H1 (cell line): ENCODE results near the gene HFE. TPM values are rescaled to one million over a fixed set of nuclear protein-coding genes. Genes with fewer than 3 reads are reported as not detected.

Experiments
- CTCF ChIA-PET: fragments of 300-600 bp; sonication (Branson Sonifier 250); formaldehyde crosslinking; loops from one replicate; lab custom pipeline; 2021; ENCODE audit not compliant: partially characterized antibody; lab: Charles Lee
- POLR2A ChIA-PET: fragments of 300-600 bp; sonication (Branson Sonifier 250); formaldehyde crosslinking; loops from one replicate; lab custom pipeline; 2021; ENCODE audit warnings: inconsistent platforms; ENCODE audit not compliant: partially characterized antibody; lab: Charles Lee
- DNase-seq, 2 experiments: peaks; one replicate each; pipeline versions ENCODE4 v3.0.0 to v3.0.0-alpha.2; 2010 to 2022; ENCODE audit warnings: low spot score in 2 of 2, low read depth in 1 of 2, mixed read lengths in 1 of 2
- FAIRE-seq: peaks from 2 replicates; lab custom pipeline; 2011; peaks lifted over from hg19 to GRCh38; lab: Jason Lieb, UNC
- H2AFZ ChIP-seq: 2 replicates; pipeline ENCODE4 v1.8.1; 2012; ENCODE audit warnings: low read length, inconsistent platforms
- H2AK5ac ChIP-seq: 2 replicates; pipeline ENCODE4 v1.6.1; 2013; ENCODE audit warnings: low read depth, low read length
- H2BK120ac ChIP-seq: replicated peaks from 2 replicates; pipeline ENCODE3; 2013; ENCODE audit warnings: low read depth, low read length, inconsistent platforms
- H2BK12ac ChIP-seq: 2 replicates; pipeline ENCODE4 v1.6.1; 2013; ENCODE audit warnings: low read depth, low read length
- H2BK15ac ChIP-seq: 2 replicates; pipeline ENCODE4 v1.6.1; 2013; ENCODE audit warnings: low read length
- H2BK20ac ChIP-seq: 2 replicates; pipeline ENCODE4 v1.6.1; 2013; ENCODE audit warnings: low read length
- H2BK5ac ChIP-seq: 2 replicates; pipeline ENCODE4 v1.6.1; 2013; ENCODE audit warnings: low read depth, low read length
- H3K14ac ChIP-seq: 2 replicates; pipeline ENCODE4 v1.6.1; 2013; ENCODE audit warnings: inconsistent platforms; ENCODE audit not compliant: insufficient read length
- H3K18ac ChIP-seq: 2 replicates; pipeline ENCODE4 v1.6.1; 2013; ENCODE audit warnings: low read length; ENCODE audit errors: extremely low read depth
- H3K23ac ChIP-seq: 2 replicates; pipeline ENCODE4 v1.6.1; 2013; ENCODE audit warnings: inconsistent platforms; ENCODE audit not compliant: insufficient read length
- H3K23me2 ChIP-seq: 2 replicates; pipeline ENCODE4 v1.6.1; 2013; ENCODE audit warnings: low read depth, low read length
- H3K27ac ChIP-seq: 2 replicates; pipeline ENCODE4 v1.6.1; 2011; ENCODE audit warnings: low read depth, low read length, inconsistent platforms
- H3K27me3 ChIP-seq, 4 experiments: replicated peaks in 1 of 4; 1 replicate in 1 of 4; 2 replicates in 3 of 4; pipeline versions ENCODE4 v1.6.1 to v1.8.1; 2011 to 2013; ENCODE audit warnings: low read length in 3 of 4, mild to moderate bottlenecking in 3 of 4, inconsistent platforms in 2 of 4, mixed read lengths in 2 of 4, moderate library complexity in 1 of 4; ENCODE audit not compliant: control insufficient read depth in 3 of 4, insufficient read depth in 3 of 4; ENCODE audit errors: extremely low read depth in 1 of 4
- H3K36me3 ChIP-seq, 4 experiments: 2 replicates each; pipeline versions ENCODE4 v1.6.1 to v1.8.1; 2011 to 2013; ENCODE audit warnings: mild to moderate bottlenecking in 4 of 4, low read length in 3 of 4, moderate library complexity in 2 of 4, control low read depth in 1 of 4, inconsistent platforms in 1 of 4; ENCODE audit not compliant: insufficient read depth in 4 of 4, control insufficient read depth in 2 of 4
- H3K4ac ChIP-seq: replicated peaks from 2 replicates; pipeline ENCODE3; 2013; ENCODE audit warnings: low read length, low read depth, mixed read lengths, inconsistent platforms; ENCODE audit not compliant: insufficient read length
- H3K4me1 ChIP-seq, 4 experiments: replicated peaks in 1 of 4; 1 replicate in 1 of 4; 2 replicates in 3 of 4; pipeline versions ENCODE4 v1.6.1 to v1.8.1; 2011 to 2013; ENCODE audit warnings: low read length in 3 of 4, inconsistent platforms in 2 of 4, mixed read lengths in 1 of 4; ENCODE audit not compliant: insufficient read depth in 4 of 4, control insufficient read depth in 3 of 4
- H3K4me2 ChIP-seq, 2 experiments: 2 replicates each; pipeline versions ENCODE4 v1.6.1 to v1.8.1; 2011 to 2013; ENCODE audit warnings: low read depth in 2 of 2, low read length in 2 of 2, control low read depth in 1 of 2, inconsistent platforms in 1 of 2, mild to moderate bottlenecking in 1 of 2; ENCODE audit not compliant: insufficient read depth in 1 of 2
- H3K4me3 ChIP-seq, 4 experiments: fragments of 200-600, 300-600 bp in 1 of 4; sonication (generic), shearing (Covaris generic), sonication (Bioruptor Twin) in 1 of 4; 2 replicates each; pipeline versions ENCODE4 v1.5.1 to v1.8.1; 2011 to 2016; ENCODE audit warnings: low read length in 4 of 4, low read depth in 3 of 4, control low read depth in 2 of 4, inconsistent platforms in 2 of 4, mild to moderate bottlenecking in 2 of 4, mixed read lengths in 1 of 4, moderate library complexity in 1 of 4; ENCODE audit not compliant: insufficient read depth in 2 of 4; ENCODE audit errors: extremely low read depth in 1 of 4
- H3K56ac ChIP-seq: replicated peaks from 2 replicates; pipeline ENCODE3; 2013; ENCODE audit warnings: low read depth, mild to moderate bottlenecking, mixed read lengths, low read length, inconsistent platforms; ENCODE audit not compliant: insufficient read length
- H3K79me1 ChIP-seq: 2 replicates; pipeline ENCODE4 v1.6.1; 2013; ENCODE audit warnings: low read depth, low read length, control low read depth
- H3K79me2 ChIP-seq, 2 experiments: 2 replicates each; pipeline versions ENCODE4 v1.6.1 to v1.8.1; 2012 to 2013; ENCODE audit warnings: low read length in 2 of 2, mild to moderate bottlenecking in 2 of 2, inconsistent platforms in 1 of 2; ENCODE audit not compliant: insufficient read depth in 2 of 2, control insufficient read depth in 1 of 2
- H3K9ac ChIP-seq, 4 experiments: replicated peaks in 1 of 4; 1 replicate in 1 of 4; 2 replicates in 3 of 4; pipeline versions ENCODE4 v1.6.1 to v1.8.1; 2011 to 2013; ENCODE audit warnings: low read depth in 3 of 4, low read length in 3 of 4, control low read depth in 2 of 4, mild to moderate bottlenecking in 2 of 4, moderate library complexity in 2 of 4, inconsistent platforms in 1 of 4; ENCODE audit errors: extremely low read depth in 1 of 4
- H3K9me3 ChIP-seq, 2 experiments: 2 replicates each; pipeline versions ENCODE4 v1.6.1 to v1.8.1; 2012 to 2013; ENCODE audit warnings: mild to moderate bottlenecking in 2 of 2, moderate library complexity in 2 of 2, control low read depth in 1 of 2, inconsistent platforms in 1 of 2, low read depth in 1 of 2, low read length in 1 of 2, mixed read lengths in 1 of 2; ENCODE audit not compliant: insufficient read depth in 2 of 2
- H4K20me1 ChIP-seq, 2 experiments: replicated peaks in 1 of 2; 2 replicates each; pipeline versions ENCODE3 to v1.8.1; 2011 to 2013; ENCODE audit warnings: inconsistent platforms in 2 of 2, low read length in 2 of 2, mild to moderate bottlenecking in 1 of 2; ENCODE audit not compliant: insufficient read depth in 2 of 2, control insufficient read depth in 1 of 2
- H4K5ac ChIP-seq: 2 replicates; pipeline ENCODE4 v1.6.1; 2013; ENCODE audit warnings: low read length, low read depth, mixed read lengths, inconsistent platforms; ENCODE audit not compliant: insufficient read length
- H4K8ac ChIP-seq: 2 replicates; pipeline ENCODE4 v1.8.0; 2013; ENCODE audit warnings: mild to moderate bottlenecking, moderate library complexity, low read length, inconsistent platforms; ENCODE audit not compliant: insufficient read depth; ENCODE audit errors: extremely low read depth
- H4K91ac ChIP-seq: replicated peaks from 2 replicates; pipeline ENCODE3; 2013; ENCODE audit warnings: low read length, mixed read lengths, inconsistent platforms; ENCODE audit not compliant: insufficient read length
- ATF3 ChIP-seq: IDR thresholded peaks from 2 replicates; pipeline ENCODE4 v1.6.1; 2011; ENCODE audit warnings: low read depth, mild to moderate bottlenecking, low read length; ENCODE audit not compliant: insufficient read depth
- BACH1 ChIP-seq: IDR thresholded peaks from 2 replicates; pipeline ENCODE4 v1.6.1; 2012; ENCODE audit warnings: low read length, improper control_type of control experiment
- CBX8 ChIP-seq: fragments of 300-800, 300-1000 bp; sonication (generic); IDR thresholded peaks from 2 replicates; pipeline ENCODE4 v1.7.1; 2016; ENCODE audit warnings: low read depth, low read length, borderline replicate concordance
- CEBPB ChIP-seq: IDR thresholded peaks from 2 replicates; pipeline ENCODE4 v1.6.1; 2012; ENCODE audit warnings: low read depth, low read length
- CHD1 ChIP-seq: IDR thresholded peaks from 2 replicates; pipeline ENCODE4 v1.6.1; 2012; ENCODE audit warnings: low read depth, low read length, improper control_type of control experiment
- E2F6 ChIP-seq: IDR thresholded peaks from 2 replicates; pipeline ENCODE4 v1.6.1; 2012; ENCODE audit warnings: inconsistent platforms
- FOSL1 ChIP-seq: IDR thresholded peaks from 2 replicates; pipeline ENCODE4 v1.6.1; 2011; ENCODE audit warnings: mild to moderate bottlenecking, low read depth, low read length, moderate library complexity; ENCODE audit not compliant: insufficient read depth
- JUND ChIP-seq: IDR thresholded peaks from 2 replicates; pipeline ENCODE4 v1.6.1; 2011; ENCODE audit warnings: mild to moderate bottlenecking, improper control_type of control experiment, low read length
- KDM1A ChIP-seq: fragments of 200-600, 300-600 bp; sonication (generic); IDR thresholded peaks from 2 replicates; pipeline ENCODE4 v1.7.1; 2016; ENCODE audit warnings: mild to moderate bottlenecking, low read length, borderline replicate concordance
- NRF1 ChIP-seq: IDR thresholded peaks from 2 replicates; pipeline ENCODE4 v1.6.1; 2011; ENCODE audit warnings: mild to moderate bottlenecking, low read depth, low read length, improper control_type of control experiment
- POLR2AphosphoS5 ChIP-seq: IDR thresholded peaks from 2 replicates; pipeline ENCODE4 v1.6.1; 2011; ENCODE audit warnings: low read depth, low read length
- RXRA ChIP-seq: IDR thresholded peaks from 2 replicates; pipeline ENCODE4 v1.6.1; 2011; ENCODE audit warnings: low read depth, mild to moderate bottlenecking, low read length, moderate library complexity; ENCODE audit not compliant: insufficient read depth
- SP4 ChIP-seq: IDR thresholded peaks from 2 replicates; pipeline ENCODE4 v1.6.1; 2012; ENCODE audit warnings: low read length, inconsistent platforms
- SRF ChIP-seq: IDR thresholded peaks from 2 replicates; pipeline ENCODE4 v1.6.1; 2011; ENCODE audit warnings: mild to moderate bottlenecking, low read depth, low read length, moderate library complexity
- SUZ12 ChIP-seq: fragments of 200-600 bp; sonication (generic); IDR thresholded peaks from 2 replicates; pipeline ENCODE4 v1.6.1; 2012; ENCODE audit warnings: mild to moderate bottlenecking, inconsistent platforms, low read length, moderate library complexity, mixed read lengths
- WGBS, 2 experiments: shearing (Covaris generic) in 1 of 2; methylation state at CpG; one replicate each; pipeline versions ENCODE4 v1.1.6 to v1.1.7; 2013 to 2015; ENCODE audit warnings: low lambda C conversion rate in 2 of 2, mixed read lengths in 2 of 2, inconsistent platforms in 1 of 2, low coverage in 1 of 2, missing lambda C conversion rate in 1 of 2; ENCODE audit not compliant: insufficient replicate concordance in 2 of 2, insufficient coverage in 1 of 2, insufficient read length in 1 of 2; ENCODE audit errors: extremely low coverage in 1 of 2, missing lambda C conversion rate in 1 of 2; 5-methylcytosine and 5-hydroxymethylcytosine counted together
- polyA plus RNA-seq, 7 experiments: library from polyadenylated mRNA; depleted of rRNA in 3 of 7; stranded (reverse) in 5 of 7; unstranded in 2 of 7; fragments of >200 nt in 5 of 7; fragments of 200-250 nt in 2 of 7; gene quantifications; 1 replicate in 5 of 7; 2 replicates in 1 of 7; 4 replicates in 1 of 7; pipeline versions ENCODE4 v1.2.1 to v1.2.3, GENCODE V29; 2011 to 2013; ENCODE audit warnings: missing spikeins in 2 of 7, mixed read lengths in 2 of 7
- total RNA-seq: library from RNA; stranded (reverse); fragmentation: NEBNext Ultra II Directional; extraction: Animal tissue kit (Norgen Biotek cat#: 25700); gene quantifications from 2 replicates; pipeline ENCODE4 v1.2.1, GENCODE V29; 2021

Gene HFE
- total and polyA plus RNA-seq, 2 of the 8 experiments (the other 6 are each of a cell fraction or from before 2014, with no cell fraction given): 1.6 to 2.0 TPM

GRCh38 chr6:26115226-26115625, 28.0 kb downstream of the HFE start:
- Histone ChIP-seq H2AFZ (no peak overlapping the region), H2BK15ac (no peak overlapping the region; the same call in 1 of the 2 replicates), H3K27me3 (no peaks in the 10 kb centered on the region), H2AK5ac (no peak overlapping the region), H4K5ac (no peak overlapping the region), H2BK20ac (no peak overlapping the region), H3K79me2 (no peaks in the 10 kb centered on the region), H4K91ac (no peak overlapping the region), H3K4me2 (no peak overlapping the region), H4K20me1 (no peaks in the 10 kb centered on the region), H3K9me3 (no peaks in the 10 kb centered on the region), H3K14ac (no peak overlapping the region), H3K56ac (no peak overlapping the region), H2BK5ac (no peak overlapping the region), H3K23ac (no peak overlapping the region), H3K4me3 (no peak overlapping the region), H3K9ac (no peak overlapping the region), H3K18ac (no peak overlapping the region), H3K79me1 (no peaks in the 10 kb centered on the region), H4K8ac (no peak overlapping the region), H2BK12ac (no peak overlapping the region), H3K27ac (no peak overlapping the region), H3K23me2 (no peaks in the 10 kb centered on the region), H3K4me1 (peaks cover 0 to 2% (median 0%) of the 10 kb centered on the region in 4 experiments; a peak in 2 of 7 replicates), H3K36me3 (no peaks in the 10 kb centered on the region), H2BK120ac (no peak overlapping the region), H3K4ac (no peak overlapping the region)
- no peak for FAIRE-seq
- no peak for DNase-seq
- ChIA-PET CTCF (no interaction called here), POLR2A (interaction anchor here (1.3 to 6.2 kb wide), 7 partner anchors 9 to 100 kb away, joined by 3 to 60 read pairs (median 6); a partner anchor contains a TSS)
- 92% methylated on average over 5 of the region's 5 CpGs; no CpG with 5 or more reads in 1 of the 2 experiments for WGBS, 2 experiments
- TF ChIP-seq ATF3 (no peak), SRF (no peak), CEBPB (no peak), NRF1 (no peak), E2F6 (no peak), BACH1 (no peak), SUZ12 (no peak), KDM1A (no peak), RXRA (no peak), POLR2AphosphoS5 (no peak), FOSL1 (no peak), JUND (no peak), SP4 (no peak), CHD1 (no peak), CBX8 (no peak)
